ENCODE results near the gene SEBOX.

DNA sequence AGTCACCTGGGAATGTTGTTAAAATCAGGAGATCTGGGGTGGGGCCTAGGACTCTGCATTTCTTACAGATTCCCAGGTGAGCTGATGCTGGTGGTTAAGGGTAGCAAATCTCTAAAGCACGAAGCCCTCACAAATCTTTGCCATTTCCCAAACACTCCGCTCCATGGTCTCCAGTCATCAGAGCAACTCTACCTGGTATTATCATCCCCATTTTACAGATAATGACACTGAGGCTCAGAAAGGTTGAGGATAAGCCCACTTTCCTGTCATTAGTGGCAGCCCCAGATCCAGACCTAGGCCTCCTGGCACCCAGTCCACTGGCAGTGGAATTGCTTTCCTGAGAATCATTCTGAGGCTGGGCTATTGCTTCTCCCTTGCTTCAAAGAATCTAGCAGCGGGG is 32.3 kb upstream of the SEBOX start:
- TF ChIP-seq, protein P1, sequence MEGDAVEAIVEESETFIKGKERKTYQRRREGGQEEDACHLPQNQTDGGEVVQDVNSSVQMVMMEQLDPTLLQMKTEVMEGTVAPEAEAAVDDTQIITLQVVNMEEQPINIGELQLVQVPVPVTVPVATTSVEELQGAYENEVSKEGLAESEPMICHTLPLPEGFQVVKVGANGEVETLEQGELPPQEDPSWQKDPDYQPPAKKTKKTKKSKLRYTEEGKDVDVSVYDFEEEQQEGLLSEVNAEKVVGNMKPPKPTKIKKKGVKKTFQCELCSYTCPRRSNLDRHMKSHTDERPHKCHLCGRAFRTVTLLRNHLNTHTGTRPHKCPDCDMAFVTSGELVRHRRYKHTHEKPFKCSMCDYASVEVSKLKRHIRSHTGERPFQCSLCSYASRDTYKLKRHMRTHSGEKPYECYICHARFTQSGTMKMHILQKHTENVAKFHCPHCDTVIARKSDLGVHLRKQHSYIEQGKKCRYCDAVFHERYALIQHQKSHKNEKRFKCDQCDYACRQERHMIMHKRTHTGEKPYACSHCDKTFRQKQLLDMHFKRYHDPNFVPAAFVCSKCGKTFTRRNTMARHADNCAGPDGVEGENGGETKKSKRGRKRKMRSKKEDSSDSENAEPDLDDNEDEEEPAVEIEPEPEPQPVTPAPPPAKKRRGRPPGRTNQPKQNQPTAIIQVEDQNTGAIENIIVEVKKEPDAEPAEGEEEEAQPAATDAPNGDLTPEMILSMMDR (IDR thresholded peaks at IDR 0.05), result no peak
- TF ChIP-seq POLR2A (IDR thresholded peaks at IDR 0.05), result no peak

Measured in uterus (tissue), 2 donors.